Neural progenitor cell (in vitro differentiated cells): ENCODE results near the gene MYBPHL.

ENCODE experiments used
- EZH2 ChIP-seq: fragments of 200-600 bp; sonication (generic); IDR thresholded peaks from 2 replicates; pipeline ENCODE4 v1.6.1; 2017; ENCODE audit warnings: antibody characterized with exemption, mild to moderate bottlenecking, moderate library complexity
- TF ChIP-seq, protein P1 (sequence below): fragments of 200-600 bp; sonication (generic); IDR thresholded peaks from 2 replicates; pipeline ENCODE4 v1.5.1; 2017; ENCODE audit warnings: antibody characterized with exemption, mild to moderate bottlenecking

DNA sequence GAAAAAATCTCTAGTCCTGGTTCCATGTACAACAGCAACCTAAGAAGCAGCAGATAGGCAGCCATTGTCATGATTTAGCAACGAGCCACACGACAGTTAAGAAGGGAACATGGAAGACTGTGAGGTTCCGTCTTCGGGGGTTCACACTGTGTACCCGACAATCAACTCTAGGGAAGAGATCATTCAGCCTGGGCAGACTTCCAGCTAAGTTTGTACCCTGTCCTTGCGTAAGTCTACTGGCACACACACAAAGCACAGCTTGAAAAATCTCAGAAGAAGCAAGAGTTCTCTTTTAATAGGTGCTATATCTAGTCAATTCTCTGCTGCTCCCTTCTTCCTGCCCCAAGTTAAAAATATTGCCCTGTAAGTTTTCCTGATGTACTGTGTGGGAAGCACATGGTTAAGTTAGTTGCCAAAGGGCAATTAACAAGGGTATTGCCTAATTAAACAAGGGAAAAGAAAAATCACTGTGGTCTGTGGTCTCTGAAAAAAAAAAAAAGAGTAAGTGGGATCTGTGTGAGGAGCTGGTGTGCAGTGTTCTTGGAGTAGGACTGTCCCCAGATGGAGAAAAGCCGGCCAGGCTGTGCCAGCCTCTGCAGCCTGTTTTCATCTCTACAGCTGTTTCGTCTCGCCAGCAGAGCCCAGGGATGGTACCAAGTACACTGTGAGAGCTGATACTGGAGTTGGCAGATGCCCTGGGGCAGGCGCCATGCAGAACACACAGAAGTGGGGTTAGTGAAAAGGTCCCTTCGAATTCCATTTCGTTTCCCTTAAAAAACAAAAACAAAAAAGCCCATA is 6.4 kb upstream of the MYBPHL start:
- TF ChIP-seq, protein P1, sequence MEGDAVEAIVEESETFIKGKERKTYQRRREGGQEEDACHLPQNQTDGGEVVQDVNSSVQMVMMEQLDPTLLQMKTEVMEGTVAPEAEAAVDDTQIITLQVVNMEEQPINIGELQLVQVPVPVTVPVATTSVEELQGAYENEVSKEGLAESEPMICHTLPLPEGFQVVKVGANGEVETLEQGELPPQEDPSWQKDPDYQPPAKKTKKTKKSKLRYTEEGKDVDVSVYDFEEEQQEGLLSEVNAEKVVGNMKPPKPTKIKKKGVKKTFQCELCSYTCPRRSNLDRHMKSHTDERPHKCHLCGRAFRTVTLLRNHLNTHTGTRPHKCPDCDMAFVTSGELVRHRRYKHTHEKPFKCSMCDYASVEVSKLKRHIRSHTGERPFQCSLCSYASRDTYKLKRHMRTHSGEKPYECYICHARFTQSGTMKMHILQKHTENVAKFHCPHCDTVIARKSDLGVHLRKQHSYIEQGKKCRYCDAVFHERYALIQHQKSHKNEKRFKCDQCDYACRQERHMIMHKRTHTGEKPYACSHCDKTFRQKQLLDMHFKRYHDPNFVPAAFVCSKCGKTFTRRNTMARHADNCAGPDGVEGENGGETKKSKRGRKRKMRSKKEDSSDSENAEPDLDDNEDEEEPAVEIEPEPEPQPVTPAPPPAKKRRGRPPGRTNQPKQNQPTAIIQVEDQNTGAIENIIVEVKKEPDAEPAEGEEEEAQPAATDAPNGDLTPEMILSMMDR, result no peak
- TF ChIP-seq EZH2, result no peak
